ENCODE results near the gene ARRB1.
A peak's percentile ranks its signal among the peaks of the same experiment; 100 is the strongest.

ARRB1 gene

GRCh38 chr11:75245356-75246005 is 106.0 kb downstream of the ARRB1 start:
- no peaks in the 10 kb centered on the region for H3K79me2 ChIP-seq (ENCODE audit: insufficient read depth, low read length)
- no peaks in the 10 kb centered on the region for H3K36me3 ChIP-seq (ENCODE audit: insufficient read depth, low read length)
- H3K4me1 ChIP-seq (ENCODE audit: insufficient read depth, low read length, severe bottlenecking), result no peaks in the 10 kb centered on the region
- H3K27ac ChIP-seq (ENCODE audit: low read depth, low read length, poor library complexity, severe bottlenecking), result no peak overlapping the region
- no peak overlapping the region for H3K4me3 ChIP-seq (ENCODE audit: low read depth, low read length, poor library complexity, severe bottlenecking)
- no peak overlapping the region for H3K4me2 ChIP-seq (ENCODE audit: low read length)
- no peak overlapping the region for H3K9ac ChIP-seq (ENCODE audit: low read length)
- H2AFZ ChIP-seq (ENCODE audit: low read length), result no peak overlapping the region
- no peaks in the 10 kb centered on the region for H3F3A ChIP-seq (ENCODE audit: insufficient read depth, low read length)
- H3K9me2 ChIP-seq (ENCODE audit: low read depth, low read length), result no peaks in the 10 kb centered on the region
- TF ChIP-seq CTCF (IDR thresholded peaks at IDR 0.05; ENCODE audit: low read length), result peak; percentile 12; the same call in 1 of the 2 replicates
- no peak for TF ChIP-seq EZH2 (IDR thresholded peaks at IDR 0.05; ENCODE audit: borderline replicate concordance, low read length)
- H3K9me3 ChIP-seq (ENCODE audit: low read length), result no peaks in the 10 kb centered on the region
- H3K27me3 ChIP-seq (ENCODE audit: insufficient read depth, low read length), result 0 out of 2 replicates have a peak, but pooled peaks cover 4% of the 10 kb centered on the region
- H4K20me1 ChIP-seq (ENCODE audit: insufficient read depth, low read length), result no peaks in the 10 kb centered on the region

GRCh38 chr11:75244052-75244814 is 107.2 kb downstream of the ARRB1 start:
- Histone ChIP-seq H3K27me3 (ENCODE audit: insufficient read depth, low read length) (0 out of 2 replicates have a peak, but pooled peaks cover 4% of the 10 kb centered on the region), H3K4me3 (ENCODE audit: low read depth, low read length, poor library complexity, severe bottlenecking) (no peak overlapping the region), H3K36me3 (ENCODE audit: insufficient read depth, low read length) (no peaks in the 10 kb centered on the region), H3K9ac (ENCODE audit: low read length) (no peak overlapping the region), H3K4me1 (ENCODE audit: insufficient read depth, low read length, severe bottlenecking) (no peaks in the 10 kb centered on the region), H3K9me3 (ENCODE audit: low read length) (no peaks in the 10 kb centered on the region), H3K79me2 (ENCODE audit: insufficient read depth, low read length) (no peaks in the 10 kb centered on the region), H4K20me1 (ENCODE audit: insufficient read depth, low read length) (no peaks in the 10 kb centered on the region), H3F3A (ENCODE audit: insufficient read depth, low read length) (no peaks in the 10 kb centered on the region), H3K9me2 (ENCODE audit: low read depth, low read length) (no peaks in the 10 kb centered on the region), H3K27ac (ENCODE audit: low read depth, low read length, poor library complexity, severe bottlenecking) (no peak overlapping the region), H3K4me2 (ENCODE audit: low read length) (no peak overlapping the region), H2AFZ (ENCODE audit: low read length) (no peak overlapping the region)
- TF ChIP-seq EZH2 (IDR thresholded peaks at IDR 0.05; ENCODE audit: borderline replicate concordance, low read length), result no peak
- TF ChIP-seq CTCF (IDR thresholded peaks at IDR 0.05; ENCODE audit: low read length), result no peak

- no peak for TF ChIP-seq EZH2 (IDR thresholded peaks at IDR 0.05; ENCODE audit: borderline replicate concordance, low read length)
- TF ChIP-seq CTCF (IDR thresholded peaks at IDR 0.05; ENCODE audit: low read length), result no peak
- Histone ChIP-seq H3K9me3 (ENCODE audit: low read length) (no peaks in the 10 kb centered on the region), H3F3A (ENCODE audit: insufficient read depth, low read length) (no peaks in the 10 kb centered on the region), H3K27me3 (ENCODE audit: insufficient read depth, low read length) (0 out of 2 replicates have a peak, but pooled peaks cover 4% of the 10 kb centered on the region), H3K4me3 (ENCODE audit: low read depth, low read length, poor library complexity, severe bottlenecking) (no peak overlapping the region), H2AFZ (ENCODE audit: low read length) (no peak overlapping the region), H3K36me3 (ENCODE audit: insufficient read depth, low read length) (no peaks in the 10 kb centered on the region), H3K9ac (ENCODE audit: low read length) (no peak overlapping the region), H3K27ac (ENCODE audit: low read depth, low read length, poor library complexity, severe bottlenecking) (no peak overlapping the region), H3K9me2 (ENCODE audit: low read depth, low read length) (no peaks in the 10 kb centered on the region), H3K79me2 (ENCODE audit: insufficient read depth, low read length) (no peaks in the 10 kb centered on the region), H4K20me1 (ENCODE audit: insufficient read depth, low read length) (no peaks in the 10 kb centered on the region), H3K4me2 (ENCODE audit: low read length) (no peak overlapping the region), H3K4me1 (ENCODE audit: insufficient read depth, low read length, severe bottlenecking) (no peaks in the 10 kb centered on the region)
Observed at GRCh38 chr11:75242722-75243600, 108.5 kb downstream of the ARRB1 start.

Measured in OCI-LY1 (cell line).